Measurements from ENCODE around the gene RHOF.

The RHOF gene

GRCh38 chr12:121812921-121813896 is 19.7 kb upstream of the RHOF start:
- no peak for DNase-seq (ENCODE audit: insufficient read length, low spot score)
- no peak for TF ChIP-seq POLR2A (IDR thresholded peaks at IDR 0.05; ENCODE audit: low read depth, low read length)
- FAIRE-seq = no peak

- no peak for FAIRE-seq
- TF ChIP-seq POLR2A (IDR thresholded peaks at IDR 0.05; ENCODE audit: low read depth, low read length) = no peak
- DNase-seq (ENCODE audit: insufficient read length, low spot score) = peak; percentile 77
Measured at GRCh38 chr12:121812320-121812871, 18.9 kb upstream of the RHOF start.

DNA sequence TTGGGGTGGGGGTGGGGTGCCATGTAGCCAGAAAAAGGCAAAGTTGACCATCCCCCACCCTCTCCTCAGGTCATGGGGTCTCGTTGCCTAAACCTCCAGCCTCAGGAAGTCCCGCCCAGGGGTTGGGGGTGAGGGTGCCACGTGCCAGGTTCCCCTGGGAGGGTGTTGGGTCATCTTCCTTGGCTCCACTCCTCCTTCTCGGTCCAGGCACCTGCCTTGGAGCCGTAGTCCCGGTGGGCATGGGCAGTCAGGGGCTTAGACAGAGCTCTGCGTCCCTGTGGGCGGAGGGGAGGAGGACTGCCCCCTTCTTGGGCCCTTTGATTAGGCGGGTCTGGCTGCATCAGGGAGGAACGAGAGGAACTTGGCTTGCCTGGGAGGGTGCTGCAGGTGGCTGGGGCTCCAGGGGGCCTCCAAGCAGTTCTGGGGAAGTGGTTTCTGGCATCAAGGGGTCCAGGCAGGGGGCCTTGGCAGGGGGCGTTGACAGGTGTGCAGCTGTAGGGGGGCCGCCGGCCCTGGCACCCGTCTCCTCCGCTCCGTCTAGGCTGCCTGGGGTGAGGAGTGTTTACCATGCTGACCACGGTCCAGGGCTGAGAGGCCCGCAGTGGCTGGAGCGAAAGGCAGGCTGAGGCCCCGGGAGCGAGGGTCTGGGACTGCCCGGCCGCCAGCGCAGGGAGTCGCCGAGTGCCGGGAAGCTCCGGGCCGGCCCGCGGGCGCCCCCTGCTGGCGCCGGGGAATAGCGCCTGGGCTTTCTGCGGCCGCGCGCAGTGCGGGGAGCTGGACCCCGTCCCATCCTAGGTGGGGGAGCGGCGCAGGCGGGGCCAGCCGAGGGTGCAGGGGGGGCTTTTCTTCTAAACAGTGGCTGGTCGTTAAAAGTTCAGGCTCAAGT is 18.2 kb upstream of the RHOF start:
- DNase-seq (ENCODE audit: insufficient read length, low spot score) (peak; percentile 88), FAIRE-seq (no peak)
- TF ChIP-seq POLR2A (IDR thresholded peaks at IDR 0.05; ENCODE audit: low read depth, low read length) = no peak

GRCh38 chr12:121810833-121811433 is 17.4 kb upstream of the RHOF start:
- no peak for TF ChIP-seq POLR2A (IDR thresholded peaks at IDR 0.05; ENCODE audit: low read depth, low read length)
- DNase-seq (ENCODE audit: insufficient read length, low spot score) (no peak), FAIRE-seq (no peak)

DNA sequence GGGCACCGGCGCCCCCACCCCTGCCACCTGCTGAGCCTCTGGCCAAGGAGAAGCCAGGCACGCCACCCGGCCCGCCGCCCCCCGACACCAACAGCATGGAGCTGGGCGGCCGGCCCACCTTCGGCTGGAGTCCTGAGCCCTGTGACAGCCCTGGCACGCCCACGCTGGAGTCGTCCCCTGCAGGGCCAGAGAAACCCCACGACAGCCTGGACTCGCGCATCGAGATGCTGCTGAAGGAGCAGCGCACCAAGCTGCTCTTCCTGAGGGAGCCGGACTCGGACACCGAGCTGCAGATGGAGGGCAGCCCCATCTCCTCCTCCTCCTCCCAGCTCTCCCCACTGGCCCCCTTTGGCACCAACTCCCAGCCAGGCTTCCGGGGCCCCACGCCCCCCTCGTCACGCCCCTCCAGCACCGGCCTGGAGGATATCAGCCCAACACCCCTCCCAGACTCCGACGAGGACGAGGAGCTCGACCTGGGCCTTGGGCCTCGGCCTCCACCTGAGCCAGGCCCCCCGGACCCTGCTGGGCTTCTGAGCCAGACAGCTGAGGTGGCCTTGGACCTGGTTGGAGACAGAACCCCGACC is 16.8 kb upstream of the RHOF start:
- no peak for TF ChIP-seq POLR2A (IDR thresholded peaks at IDR 0.05; ENCODE audit: low read depth, low read length)
- FAIRE-seq = no peak
- no peak for DNase-seq (ENCODE audit: insufficient read length, low spot score)

DNA sequence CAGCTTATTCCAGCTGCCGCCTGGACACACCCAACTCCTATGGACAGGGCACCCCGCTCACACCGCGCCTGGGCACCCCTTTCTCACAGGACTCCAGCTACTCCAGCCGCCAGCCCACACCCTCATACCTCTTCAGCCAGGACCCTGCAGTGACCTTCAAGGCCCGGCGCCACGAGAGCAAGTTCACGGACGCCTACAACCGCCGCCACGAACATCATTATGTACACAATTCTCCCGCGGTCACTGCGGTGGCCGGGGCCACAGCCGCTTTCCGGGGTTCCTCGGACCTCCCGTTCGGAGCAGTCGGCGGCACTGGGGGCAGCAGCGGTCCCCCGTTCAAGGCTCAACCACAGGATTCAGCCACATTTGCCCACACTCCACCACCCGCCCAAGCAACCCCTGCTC is 16.2 kb upstream of the RHOF start:
- DNase-seq (ENCODE audit: insufficient read length, low spot score) (no peak), FAIRE-seq (no peak)
- TF ChIP-seq POLR2A (IDR thresholded peaks at IDR 0.05; ENCODE audit: low read depth, low read length) = no peak

DNA sequence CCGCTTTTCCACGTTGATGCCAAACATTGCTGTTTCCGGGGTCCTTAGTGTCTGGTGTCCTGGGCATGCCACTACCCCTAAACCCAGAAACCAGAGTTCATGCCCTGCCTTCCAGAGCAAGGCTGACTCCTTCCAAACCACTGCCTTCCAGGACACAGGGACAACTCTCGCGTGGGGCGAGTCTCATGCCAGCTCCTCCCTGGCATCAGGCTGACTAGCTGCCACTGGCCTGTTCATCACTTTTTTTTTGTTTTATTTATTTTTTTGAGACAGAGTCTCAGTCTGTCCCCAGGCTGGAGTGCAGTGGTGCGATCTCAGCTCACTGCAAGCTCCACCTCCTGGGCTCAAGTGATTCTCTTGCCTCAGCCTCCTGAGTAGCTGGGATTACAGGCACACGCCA is 15.1 kb upstream of the RHOF start:
- DNase-seq (ENCODE audit: insufficient read length, low spot score) (no peak), FAIRE-seq (no peak)
- no peak for TF ChIP-seq POLR2A (IDR thresholded peaks at IDR 0.05; ENCODE audit: low read depth, low read length)

DNA sequence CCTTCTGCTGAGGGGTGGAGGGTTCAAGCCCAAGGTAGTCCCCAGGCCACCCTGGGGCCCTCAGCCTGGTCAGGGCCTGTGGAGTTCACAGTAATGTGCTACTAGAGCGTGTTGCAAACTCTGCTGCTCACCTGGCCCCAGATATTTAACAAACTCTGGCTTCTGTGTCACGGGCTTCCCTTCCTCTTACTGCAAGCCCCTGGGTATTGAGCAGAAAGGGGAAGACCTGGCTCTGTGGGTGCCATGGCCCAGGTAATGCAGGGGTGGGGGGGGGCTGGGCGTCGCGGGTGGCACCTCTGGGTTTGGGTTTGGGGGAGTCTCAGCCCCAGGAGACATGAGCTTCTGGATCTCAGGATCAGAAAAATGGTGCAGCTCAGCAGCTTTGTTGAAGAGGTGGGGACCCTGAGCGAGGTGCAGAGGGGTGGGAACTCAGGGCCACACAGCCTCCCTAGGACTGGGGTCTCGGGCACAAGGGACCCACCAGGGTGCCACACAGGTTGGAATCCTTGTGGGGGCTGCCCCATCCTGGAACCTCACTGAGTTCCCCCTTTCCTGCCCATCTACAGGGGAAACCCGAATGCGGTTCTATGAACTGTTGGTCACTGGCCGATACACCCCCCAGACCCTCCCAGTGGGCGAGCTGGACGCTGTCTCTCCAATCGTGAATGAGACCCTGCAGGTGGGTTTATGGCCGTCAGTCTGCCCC is 14.3 kb upstream of the RHOF start:
- FAIRE-seq = no peak
- no peak for TF ChIP-seq POLR2A (IDR thresholded peaks at IDR 0.05; ENCODE audit: low read depth, low read length)
- no peak for DNase-seq (ENCODE audit: insufficient read length, low spot score)

GRCh38 chr12:121806546-121807423 is 13.3 kb upstream of the RHOF start:
- no peak for TF ChIP-seq POLR2A (IDR thresholded peaks at IDR 0.05; ENCODE audit: low read depth, low read length)
- FAIRE-seq = no peak
- peak; percentile 22 for DNase-seq (ENCODE audit: insufficient read length, low spot score)

DNA sequence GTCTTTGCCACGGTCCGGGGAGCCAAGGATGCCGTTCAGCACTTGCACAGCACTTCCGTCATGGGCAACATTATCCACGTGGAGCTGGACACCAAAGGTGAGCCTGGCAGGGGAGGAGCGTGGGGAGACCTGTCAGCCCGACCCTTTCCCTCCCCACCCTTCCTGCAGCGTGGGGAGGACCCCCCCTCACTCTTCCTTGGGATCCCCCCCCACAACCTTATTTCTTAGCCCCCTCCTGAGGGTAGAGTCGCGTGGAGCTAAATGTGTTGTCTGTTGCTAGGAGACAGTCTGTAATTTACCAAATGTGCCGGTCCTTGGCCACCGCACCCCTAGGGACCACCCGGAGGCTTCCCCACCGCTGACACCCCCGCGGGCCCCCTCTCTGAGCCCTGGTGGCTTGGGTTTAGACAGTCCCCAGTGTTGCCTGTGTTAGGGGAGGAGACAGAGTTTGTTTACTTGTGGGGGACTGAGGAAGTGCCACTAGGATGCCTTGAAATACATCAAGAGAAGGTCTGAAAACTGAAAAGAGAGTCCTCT is 12.6 kb upstream of the RHOF start:
- no peak for FAIRE-seq
- no peak for DNase-seq (ENCODE audit: insufficient read length, low spot score)
- no peak for TF ChIP-seq POLR2A (IDR thresholded peaks at IDR 0.05; ENCODE audit: low read depth, low read length)

- DNase-seq (ENCODE audit: insufficient read length, low spot score) = peak; percentile 28
- no peak for FAIRE-seq
- no peak for TF ChIP-seq POLR2A (IDR thresholded peaks at IDR 0.05; ENCODE audit: low read depth, low read length)
Measured at GRCh38 chr12:121805171-121806008, 11.9 kb upstream of the RHOF start.

All from H54 (cell line).